H1 (cell line): ENCODE results near the gene CHST11. TPM values are rescaled to one million over a fixed set of nuclear protein-coding genes. Genes with fewer than 3 reads are reported as not detected.

Source experiments
- CTCF ChIA-PET: fragments of 300-600 bp; sonication (Branson Sonifier 250); formaldehyde crosslinking; loops from one replicate; lab custom pipeline; 2021; ENCODE audit not compliant: partially characterized antibody; lab: Charles Lee
- POLR2A ChIA-PET: fragments of 300-600 bp; sonication (Branson Sonifier 250); formaldehyde crosslinking; loops from one replicate; lab custom pipeline; 2021; ENCODE audit warnings: inconsistent platforms; ENCODE audit not compliant: partially characterized antibody; lab: Charles Lee
- DNase-seq, 2 experiments: peaks; one replicate each; pipeline versions ENCODE4 v3.0.0 to v3.0.0-alpha.2; 2010 to 2022; ENCODE audit warnings: low spot score in 2 of 2, low read depth in 1 of 2, mixed read lengths in 1 of 2
- FAIRE-seq: peaks from 2 replicates; lab custom pipeline; 2011; peaks lifted over from hg19 to GRCh38; lab: Jason Lieb, UNC
- H2AFZ ChIP-seq: 2 replicates; pipeline ENCODE4 v1.8.1; 2012; ENCODE audit warnings: low read length, inconsistent platforms
- H2AK5ac ChIP-seq: 2 replicates; pipeline ENCODE4 v1.6.1; 2013; ENCODE audit warnings: low read depth, low read length
- H2BK120ac ChIP-seq: replicated peaks from 2 replicates; pipeline ENCODE3; 2013; ENCODE audit warnings: low read depth, low read length, inconsistent platforms
- H2BK12ac ChIP-seq: 2 replicates; pipeline ENCODE4 v1.6.1; 2013; ENCODE audit warnings: low read depth, low read length
- H2BK15ac ChIP-seq: 2 replicates; pipeline ENCODE4 v1.6.1; 2013; ENCODE audit warnings: low read length
- H2BK20ac ChIP-seq: 2 replicates; pipeline ENCODE4 v1.6.1; 2013; ENCODE audit warnings: low read length
- H2BK5ac ChIP-seq: 2 replicates; pipeline ENCODE4 v1.6.1; 2013; ENCODE audit warnings: low read depth, low read length
- H3K14ac ChIP-seq: 2 replicates; pipeline ENCODE4 v1.6.1; 2013; ENCODE audit warnings: inconsistent platforms; ENCODE audit not compliant: insufficient read length
- H3K18ac ChIP-seq: 2 replicates; pipeline ENCODE4 v1.6.1; 2013; ENCODE audit warnings: low read length; ENCODE audit errors: extremely low read depth
- H3K23ac ChIP-seq: 2 replicates; pipeline ENCODE4 v1.6.1; 2013; ENCODE audit warnings: inconsistent platforms; ENCODE audit not compliant: insufficient read length
- H3K23me2 ChIP-seq: 2 replicates; pipeline ENCODE4 v1.6.1; 2013; ENCODE audit warnings: low read depth, low read length
- H3K27ac ChIP-seq: 2 replicates; pipeline ENCODE4 v1.6.1; 2011; ENCODE audit warnings: low read depth, low read length, inconsistent platforms
- H3K27me3 ChIP-seq, 4 experiments: replicated peaks in 1 of 4; 1 replicate in 1 of 4; 2 replicates in 3 of 4; pipeline versions ENCODE4 v1.6.1 to v1.8.1; 2011 to 2013; ENCODE audit warnings: low read length in 3 of 4, mild to moderate bottlenecking in 3 of 4, inconsistent platforms in 2 of 4, mixed read lengths in 2 of 4, moderate library complexity in 1 of 4; ENCODE audit not compliant: control insufficient read depth in 3 of 4, insufficient read depth in 3 of 4; ENCODE audit errors: extremely low read depth in 1 of 4
- H3K36me3 ChIP-seq, 4 experiments: 2 replicates each; pipeline versions ENCODE4 v1.6.1 to v1.8.1; 2011 to 2013; ENCODE audit warnings: mild to moderate bottlenecking in 4 of 4, low read length in 3 of 4, moderate library complexity in 2 of 4, control low read depth in 1 of 4, inconsistent platforms in 1 of 4; ENCODE audit not compliant: insufficient read depth in 4 of 4, control insufficient read depth in 2 of 4
- H3K4ac ChIP-seq: replicated peaks from 2 replicates; pipeline ENCODE3; 2013; ENCODE audit warnings: low read length, low read depth, mixed read lengths, inconsistent platforms; ENCODE audit not compliant: insufficient read length
- H3K4me1 ChIP-seq, 4 experiments: replicated peaks in 1 of 4; 1 replicate in 1 of 4; 2 replicates in 3 of 4; pipeline versions ENCODE4 v1.6.1 to v1.8.1; 2011 to 2013; ENCODE audit warnings: low read length in 3 of 4, inconsistent platforms in 2 of 4, mixed read lengths in 1 of 4; ENCODE audit not compliant: insufficient read depth in 4 of 4, control insufficient read depth in 3 of 4
- H3K4me2 ChIP-seq, 2 experiments: 2 replicates each; pipeline versions ENCODE4 v1.6.1 to v1.8.1; 2011 to 2013; ENCODE audit warnings: low read depth in 2 of 2, low read length in 2 of 2, control low read depth in 1 of 2, inconsistent platforms in 1 of 2, mild to moderate bottlenecking in 1 of 2; ENCODE audit not compliant: insufficient read depth in 1 of 2
- H3K4me3 ChIP-seq, 4 experiments: fragments of 200-600, 300-600 bp in 1 of 4; sonication (generic), shearing (Covaris generic), sonication (Bioruptor Twin) in 1 of 4; 2 replicates each; pipeline versions ENCODE4 v1.5.1 to v1.8.1; 2011 to 2016; ENCODE audit warnings: low read length in 4 of 4, low read depth in 3 of 4, control low read depth in 2 of 4, inconsistent platforms in 2 of 4, mild to moderate bottlenecking in 2 of 4, mixed read lengths in 1 of 4, moderate library complexity in 1 of 4; ENCODE audit not compliant: insufficient read depth in 2 of 4; ENCODE audit errors: extremely low read depth in 1 of 4
- H3K56ac ChIP-seq: replicated peaks from 2 replicates; pipeline ENCODE3; 2013; ENCODE audit warnings: low read depth, mild to moderate bottlenecking, mixed read lengths, low read length, inconsistent platforms; ENCODE audit not compliant: insufficient read length
- H3K79me1 ChIP-seq: 2 replicates; pipeline ENCODE4 v1.6.1; 2013; ENCODE audit warnings: low read depth, low read length, control low read depth
- H3K79me2 ChIP-seq, 2 experiments: 2 replicates each; pipeline versions ENCODE4 v1.6.1 to v1.8.1; 2012 to 2013; ENCODE audit warnings: low read length in 2 of 2, mild to moderate bottlenecking in 2 of 2, inconsistent platforms in 1 of 2; ENCODE audit not compliant: insufficient read depth in 2 of 2, control insufficient read depth in 1 of 2
- H3K9ac ChIP-seq, 4 experiments: replicated peaks in 1 of 4; 1 replicate in 1 of 4; 2 replicates in 3 of 4; pipeline versions ENCODE4 v1.6.1 to v1.8.1; 2011 to 2013; ENCODE audit warnings: low read depth in 3 of 4, low read length in 3 of 4, control low read depth in 2 of 4, mild to moderate bottlenecking in 2 of 4, moderate library complexity in 2 of 4, inconsistent platforms in 1 of 4; ENCODE audit errors: extremely low read depth in 1 of 4
- H3K9me3 ChIP-seq, 2 experiments: 2 replicates each; pipeline versions ENCODE4 v1.6.1 to v1.8.1; 2012 to 2013; ENCODE audit warnings: mild to moderate bottlenecking in 2 of 2, moderate library complexity in 2 of 2, control low read depth in 1 of 2, inconsistent platforms in 1 of 2, low read depth in 1 of 2, low read length in 1 of 2, mixed read lengths in 1 of 2; ENCODE audit not compliant: insufficient read depth in 2 of 2
- H4K20me1 ChIP-seq, 2 experiments: replicated peaks in 1 of 2; 2 replicates each; pipeline versions ENCODE3 to v1.8.1; 2011 to 2013; ENCODE audit warnings: inconsistent platforms in 2 of 2, low read length in 2 of 2, mild to moderate bottlenecking in 1 of 2; ENCODE audit not compliant: insufficient read depth in 2 of 2, control insufficient read depth in 1 of 2
- H4K5ac ChIP-seq: 2 replicates; pipeline ENCODE4 v1.6.1; 2013; ENCODE audit warnings: low read length, low read depth, mixed read lengths, inconsistent platforms; ENCODE audit not compliant: insufficient read length
- H4K8ac ChIP-seq: 2 replicates; pipeline ENCODE4 v1.8.0; 2013; ENCODE audit warnings: mild to moderate bottlenecking, moderate library complexity, low read length, inconsistent platforms; ENCODE audit not compliant: insufficient read depth; ENCODE audit errors: extremely low read depth
- H4K91ac ChIP-seq: replicated peaks from 2 replicates; pipeline ENCODE3; 2013; ENCODE audit warnings: low read length, mixed read lengths, inconsistent platforms; ENCODE audit not compliant: insufficient read length
- CEBPB ChIP-seq: IDR thresholded peaks from 2 replicates; pipeline ENCODE4 v1.6.1; 2012; ENCODE audit warnings: low read depth, low read length
- WGBS, 2 experiments: shearing (Covaris generic) in 1 of 2; methylation state at CpG; one replicate each; pipeline versions ENCODE4 v1.1.6 to v1.1.7; 2013 to 2015; ENCODE audit warnings: low lambda C conversion rate in 2 of 2, mixed read lengths in 2 of 2, inconsistent platforms in 1 of 2, low coverage in 1 of 2, missing lambda C conversion rate in 1 of 2; ENCODE audit not compliant: insufficient replicate concordance in 2 of 2, insufficient coverage in 1 of 2, insufficient read length in 1 of 2; ENCODE audit errors: extremely low coverage in 1 of 2, missing lambda C conversion rate in 1 of 2; 5-methylcytosine and 5-hydroxymethylcytosine counted together
- polyA plus RNA-seq, 7 experiments: library from polyadenylated mRNA; depleted of rRNA in 3 of 7; stranded (reverse) in 5 of 7; unstranded in 2 of 7; fragments of >200 nt in 5 of 7; fragments of 200-250 nt in 2 of 7; gene quantifications; 1 replicate in 5 of 7; 2 replicates in 1 of 7; 4 replicates in 1 of 7; pipeline versions ENCODE4 v1.2.1 to v1.2.3, GENCODE V29; 2011 to 2013; ENCODE audit warnings: missing spikeins in 2 of 7, mixed read lengths in 2 of 7
- total RNA-seq: library from RNA; stranded (reverse); fragmentation: NEBNext Ultra II Directional; extraction: Animal tissue kit (Norgen Biotek cat#: 25700); gene quantifications from 2 replicates; pipeline ENCODE4 v1.2.1, GENCODE V29; 2021

Gene CHST11
- total and polyA plus RNA-seq, 2 of the 8 experiments (the other 6 are each of a cell fraction or from before 2014, with no cell fraction given): 14.4 to 20.8 TPM

- CTCF ChIA-PET: interaction anchor here (0.8 to 2.4 kb wide), 2 partner anchors 52 to 213 kb away, joined by 3 to 7 read pairs; no protein-coding TSS in a partner anchor
- H4K5ac ChIP-seq: no peak overlapping the region
- H3K79me2 ChIP-seq: no peaks in the 10 kb centered on the region
- FAIRE-seq: no peak
- no peak overlapping the region for H2AFZ ChIP-seq
- no peak overlapping the region for H4K91ac ChIP-seq
- H2AK5ac ChIP-seq: no peak overlapping the region
- H3K14ac ChIP-seq: no peak overlapping the region
- WGBS, 2 experiments: 75% methylated on average over 1 of the region's 1 CpG; no CpG with 5 or more reads in 1 of the 2 experiments
- H3K4me3 ChIP-seq: no peak overlapping the region
- H3K36me3 ChIP-seq: no peaks in the 10 kb centered on the region
- H3K79me1 ChIP-seq: no peaks in the 10 kb centered on the region
- no peak overlapping the region for H3K18ac ChIP-seq
- no peak overlapping the region for H3K9ac ChIP-seq
- H3K23me2 ChIP-seq: no peaks in the 10 kb centered on the region
- H3K4me1 ChIP-seq: no peaks in the 10 kb centered on the region
- H2BK120ac ChIP-seq: no peak overlapping the region
- no peak overlapping the region for H2BK15ac ChIP-seq
- H3K56ac ChIP-seq: no peak overlapping the region
- H3K9me3 ChIP-seq: no peaks in the 10 kb centered on the region
- POLR2A ChIA-PET: no interaction called here
- no peak for DNase-seq
- no peak overlapping the region for H4K8ac ChIP-seq
- H2BK5ac ChIP-seq: no peak overlapping the region
- no peak overlapping the region for H3K27ac ChIP-seq
- 0 out of 7 replicates have a peak, but pooled peaks cover 0 to 2% (median under 1%) of the 10 kb centered on the region in 4 experiments for H3K27me3 ChIP-seq
- no peak overlapping the region for H3K23ac ChIP-seq
- H2BK20ac ChIP-seq: no peak overlapping the region
- H2BK12ac ChIP-seq: no peak overlapping the region
- no peak overlapping the region for H3K4ac ChIP-seq
- H3K4me2 ChIP-seq: no peak overlapping the region
- no peaks in the 10 kb centered on the region for H4K20me1 ChIP-seq
- TF ChIP-seq CEBPB: no peak
Observed at GRCh38 chr12:104434129-104434528, 22.6 kb upstream of the CHST11 start.
